Jurkat, Clone E6-1 (cell line): ENCODE data around the gene LIAS.

Experiments used
- DNase-seq: peaks from one replicate; pipeline ENCODE4 v3.0.0-alpha.2; 2011; ENCODE audit warnings: low read depth, low spot score
- H3K4me3 ChIP-seq: 2 replicates; pipeline ENCODE4 v1.5.1; 2011; ENCODE audit warnings: mild to moderate bottlenecking, low read length, control low read depth, moderate library complexity

LIAS gene

DNA sequence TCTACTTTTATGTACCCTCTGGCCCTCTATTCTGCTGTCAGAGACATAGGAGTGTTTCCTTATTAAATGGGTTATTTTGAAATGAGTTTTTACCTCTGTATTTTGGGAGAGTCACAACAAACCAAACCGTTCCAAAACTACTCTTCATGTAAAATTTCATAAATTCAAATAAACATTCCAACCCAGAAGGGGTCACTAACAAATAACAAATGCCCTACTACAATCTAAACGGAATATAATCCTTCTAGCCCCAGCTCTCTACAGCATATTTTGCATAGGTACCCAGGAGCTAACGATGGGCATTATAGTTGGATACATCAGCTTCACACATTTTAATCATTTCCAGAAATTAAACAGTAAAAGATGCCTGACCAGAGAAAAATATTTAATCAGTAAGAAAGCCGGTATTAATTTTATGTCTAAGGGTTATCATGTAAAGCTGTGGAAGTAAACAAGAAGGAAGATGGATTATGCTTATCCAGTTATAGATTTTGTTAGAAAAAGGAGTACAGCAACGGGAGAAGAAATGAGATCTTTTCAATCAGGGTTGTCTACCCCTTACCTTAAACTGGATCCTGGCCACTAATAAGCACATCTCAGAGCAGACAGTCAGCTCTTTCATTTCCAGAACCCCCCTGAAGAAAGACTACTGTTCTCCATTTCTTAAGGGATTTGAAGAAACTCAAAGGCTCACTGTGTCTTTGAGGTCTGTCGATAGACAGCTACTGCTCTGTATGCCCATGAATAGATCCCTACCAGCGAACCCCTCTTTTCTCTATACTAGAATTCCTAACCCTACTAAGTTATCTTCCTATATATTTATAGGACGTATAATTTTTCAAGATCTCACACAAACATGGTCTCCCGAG is 67.2 kb downstream of the LIAS start:
- H3K4me3 ChIP-seq = peak overlapping the region; percentile 70
- no peak for DNase-seq

DNA sequence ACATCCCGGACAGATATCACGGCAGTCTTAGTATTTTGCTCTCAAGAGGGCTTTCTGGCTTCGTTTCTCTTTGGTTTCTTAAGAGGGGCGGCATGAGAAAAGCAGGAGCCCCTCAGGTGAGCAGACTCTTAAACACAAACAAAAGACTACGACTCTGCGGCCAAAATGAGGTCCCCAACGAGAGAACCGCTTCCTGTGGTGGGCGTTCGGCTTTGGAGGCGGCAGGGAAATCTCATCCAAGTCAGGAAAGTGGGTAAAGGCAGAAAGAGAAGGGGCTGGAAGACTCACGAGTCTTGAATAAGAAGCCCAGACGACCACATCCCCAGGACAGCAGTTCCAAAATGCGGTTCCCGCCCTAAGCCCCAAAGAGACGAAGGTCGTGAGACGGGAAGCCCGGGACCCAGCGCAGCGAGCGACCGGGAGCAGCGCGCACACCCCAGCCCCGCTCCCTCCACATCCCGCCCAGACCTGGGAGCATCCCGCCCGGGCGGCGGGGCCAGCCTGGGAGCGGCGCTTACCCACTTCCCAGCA is 68.0 kb downstream of the LIAS start:
- DNase-seq = peak; percentile 39
- H3K4me3 ChIP-seq = peak overlapping the region; percentile 70

DNA sequence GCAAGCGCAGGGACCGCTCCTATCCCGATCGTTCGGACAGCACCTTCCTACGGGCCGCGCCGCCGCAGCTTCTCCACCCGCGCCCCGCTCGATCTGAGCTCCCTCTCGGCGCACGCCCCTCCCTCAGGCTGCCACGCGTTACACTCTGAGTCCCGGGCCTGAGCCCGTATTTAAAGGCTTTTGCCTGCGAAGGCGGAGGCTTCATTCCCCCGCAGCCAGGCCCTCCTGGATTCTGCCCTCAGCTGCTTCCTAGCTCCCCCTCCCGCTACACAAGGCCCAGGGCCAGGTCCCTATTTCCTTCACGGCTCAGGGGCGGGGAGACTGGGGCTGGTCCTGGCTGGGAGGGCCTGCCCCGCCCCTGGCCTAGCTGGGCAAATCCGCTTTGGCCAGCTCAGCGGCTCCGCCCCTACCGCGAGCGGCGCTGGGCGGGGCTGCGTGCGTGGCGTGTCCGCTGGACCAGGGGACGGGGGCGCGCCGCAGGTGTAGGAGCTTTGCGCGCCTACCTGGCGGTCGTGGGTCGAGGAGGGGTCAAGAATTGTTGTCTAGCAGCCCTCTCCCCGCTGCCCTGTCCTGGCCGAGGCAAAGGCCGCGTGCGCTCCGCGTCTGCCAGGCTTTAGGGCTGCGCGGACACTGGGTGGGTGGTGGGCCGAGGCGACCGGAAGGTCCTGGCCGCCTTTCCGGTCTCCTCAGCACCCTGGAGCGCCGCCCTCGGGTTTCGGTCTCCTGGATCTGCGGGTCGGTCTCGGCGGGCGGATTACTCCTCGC is 68.6 kb downstream of the LIAS start, which contains the start of gene UGDH:
UGDH (minus strand) TSS at position 144 of the 765 bp plus-strand sequence. CDS start 5,927 bp downstream, outside the sequence.
- peak; percentile 82 for DNase-seq
- peak within 1 kb of the TSS; percentile 70 for H3K4me3 ChIP-seq

DNA sequence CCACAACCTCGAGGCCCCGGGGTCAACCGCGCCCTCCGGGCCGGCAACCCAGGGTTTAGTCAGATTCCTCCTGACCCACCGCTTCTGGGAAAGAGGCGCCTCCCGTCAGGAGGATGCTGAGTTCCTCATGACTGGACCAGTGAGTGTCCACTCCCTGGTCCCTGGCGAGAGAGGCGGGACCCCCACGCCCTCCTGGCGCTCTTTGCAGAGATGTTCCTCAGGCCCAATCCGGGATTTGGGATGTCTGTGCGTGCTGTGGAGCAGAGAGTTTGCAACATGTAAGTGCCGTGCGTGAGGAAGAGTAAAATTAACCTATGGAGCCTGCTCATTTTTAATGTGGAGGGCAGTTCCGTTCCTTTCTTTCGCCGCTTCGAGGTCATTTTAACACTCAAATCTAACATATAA is 69.2 kb downstream of the LIAS start:
- DNase-seq = no peak
- H3K4me3 ChIP-seq = peak overlapping the region; percentile 70
